ENCODE results near the gene UPF3A.
"Not testable (repeated sequence)": the region's sequence is repeated elsewhere in the genome, so short reads cannot be mapped to it uniquely, and the experiment has no call there.

Gene UPF3A, protein sequence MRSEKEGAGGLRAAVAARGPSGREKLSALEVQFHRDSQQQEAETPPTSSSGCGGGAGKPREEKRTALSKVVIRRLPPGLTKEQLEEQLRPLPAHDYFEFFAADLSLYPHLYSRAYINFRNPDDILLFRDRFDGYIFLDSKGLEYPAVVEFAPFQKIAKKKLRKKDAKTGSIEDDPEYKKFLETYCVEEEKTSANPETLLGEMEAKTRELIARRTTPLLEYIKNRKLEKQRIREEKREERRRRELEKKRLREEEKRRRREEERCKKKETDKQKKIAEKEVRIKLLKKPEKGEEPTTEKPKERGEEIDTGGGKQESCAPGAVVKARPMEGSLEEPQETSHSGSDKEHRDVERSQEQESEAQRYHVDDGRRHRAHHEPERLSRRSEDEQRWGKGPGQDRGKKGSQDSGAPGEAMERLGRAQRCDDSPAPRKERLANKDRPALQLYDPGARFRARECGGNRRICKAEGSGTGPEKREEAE

DNA sequence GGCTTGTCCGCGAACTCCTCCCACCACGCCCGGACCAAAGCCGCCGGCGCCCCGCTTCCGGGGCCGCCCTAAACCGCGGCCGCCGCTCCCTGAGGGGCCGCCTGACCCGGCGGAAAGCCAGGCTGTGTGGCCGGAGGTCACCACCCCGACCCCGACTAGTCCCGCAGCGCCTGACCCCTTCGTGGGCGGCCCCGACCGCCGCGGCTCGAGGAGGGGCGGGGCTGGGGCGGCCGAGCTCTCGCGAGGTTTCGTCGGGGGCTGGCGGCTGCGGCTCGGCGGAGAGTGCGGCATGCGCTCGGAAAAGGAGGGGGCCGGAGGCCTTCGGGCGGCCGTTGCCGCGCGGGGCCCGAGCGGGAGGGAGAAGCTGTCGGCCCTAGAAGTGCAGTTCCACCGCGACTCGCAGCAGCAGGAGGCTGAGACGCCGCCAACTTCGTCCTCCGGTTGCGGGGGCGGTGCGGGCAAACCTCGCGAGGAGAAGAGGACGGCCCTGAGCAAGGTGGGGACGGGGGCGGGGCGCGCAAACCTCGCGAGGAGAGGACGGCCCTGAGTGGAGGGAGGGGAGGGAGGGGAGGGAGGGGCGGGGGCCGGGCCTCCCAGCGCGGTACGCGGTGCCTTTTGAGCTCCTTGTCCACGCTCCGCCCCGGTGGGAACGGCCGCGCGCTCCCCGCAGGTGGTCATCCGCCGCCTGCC is at the start of gene UPF3A:
TSS of gene UPF3A (plus strand) at position 251 of the 690 bp plus-strand sequence. CDS start at position 290, 39 bp downstream.
- peak; percentile 71 for DNase-seq (ENCODE audit: low read depth)

DNA sequence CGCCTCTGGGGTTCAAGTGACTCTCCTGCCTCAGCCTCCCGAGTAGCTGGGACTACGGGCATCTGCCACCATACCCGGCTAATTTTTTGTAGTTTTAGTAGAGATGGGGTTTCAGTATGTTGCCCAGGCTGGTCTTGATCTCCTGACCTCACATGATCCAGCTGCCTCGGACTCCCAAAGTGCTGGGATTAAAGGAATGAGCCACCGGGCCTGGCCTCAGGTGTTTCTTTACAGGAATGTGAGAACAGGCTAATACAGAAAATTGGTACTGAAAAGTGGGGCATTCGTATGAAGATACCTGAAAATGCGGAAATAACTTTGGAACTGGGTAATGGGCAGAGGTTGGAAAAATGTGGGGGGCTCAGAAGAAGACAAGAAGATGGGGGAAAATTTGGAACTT is 49.5 kb upstream of the UPF3A start:
- DNase-seq (ENCODE audit: low read depth) = no peak

DNA sequence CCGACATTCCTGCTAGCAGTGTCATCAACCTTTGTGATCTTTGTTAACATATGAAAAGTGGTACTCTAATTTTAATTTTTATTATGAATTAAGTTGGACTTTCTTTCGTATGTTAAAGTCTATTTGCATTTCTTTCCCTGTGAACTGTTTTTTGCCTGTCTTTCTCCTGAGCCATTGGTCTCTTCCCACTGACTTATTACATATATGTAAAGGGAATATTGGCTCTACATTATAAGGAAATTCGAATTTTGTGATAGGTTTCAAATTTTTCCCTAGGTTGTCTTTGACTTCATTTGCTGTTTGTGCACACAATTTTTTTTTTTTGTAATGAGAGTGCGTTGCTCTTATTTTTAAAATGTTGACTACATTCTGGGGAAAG is 47.1 kb upstream of the UPF3A start:
- no peak for DNase-seq (ENCODE audit: low read depth)

DNA sequence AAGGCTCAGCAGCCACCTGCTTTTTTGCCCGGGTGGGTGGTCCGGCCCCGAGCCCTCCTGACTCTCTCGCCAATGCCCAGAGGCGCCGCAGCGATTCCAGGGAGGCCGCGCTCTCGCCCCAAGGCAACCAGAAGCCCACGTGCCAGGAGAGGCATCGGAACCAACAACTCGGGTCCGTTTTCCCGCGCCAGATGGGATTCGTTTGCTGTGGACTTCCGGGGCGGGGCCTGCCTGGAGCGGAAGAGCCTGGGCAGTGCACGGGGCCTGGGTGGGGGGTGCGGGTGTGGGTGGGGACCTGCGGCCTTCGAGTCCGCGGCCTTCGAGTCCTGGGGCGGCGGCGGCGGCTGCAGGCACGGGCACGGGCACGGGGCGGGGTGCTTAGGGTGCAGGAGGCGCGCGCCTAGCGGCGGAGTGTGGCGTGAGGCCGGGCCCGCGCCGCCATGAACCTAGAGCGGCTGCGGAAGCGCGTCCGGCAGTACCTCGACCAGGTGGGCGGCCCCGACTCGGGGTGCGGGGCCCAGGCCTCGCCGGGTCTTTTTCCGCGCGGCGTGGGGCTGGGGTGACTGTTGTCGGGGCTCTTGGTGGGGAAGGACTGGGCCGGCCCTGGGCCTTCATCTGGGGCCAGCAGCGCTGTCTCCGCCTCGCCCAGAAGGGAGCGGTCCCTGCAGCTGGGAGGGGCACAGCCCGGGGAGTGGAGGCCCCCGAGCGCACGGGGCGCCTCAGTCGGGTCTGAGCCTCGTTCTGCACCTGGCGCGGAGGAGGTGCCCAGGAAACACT is 46.6 kb upstream of the UPF3A start, which contains the start of gene CDC16:
TSS of gene CDC16 (plus strand) at position 253 of the 777 bp plus-strand sequence. CDS start at position 441, 188 bp downstream.
- peak; percentile 78 for DNase-seq (ENCODE audit: low read depth)

DNA sequence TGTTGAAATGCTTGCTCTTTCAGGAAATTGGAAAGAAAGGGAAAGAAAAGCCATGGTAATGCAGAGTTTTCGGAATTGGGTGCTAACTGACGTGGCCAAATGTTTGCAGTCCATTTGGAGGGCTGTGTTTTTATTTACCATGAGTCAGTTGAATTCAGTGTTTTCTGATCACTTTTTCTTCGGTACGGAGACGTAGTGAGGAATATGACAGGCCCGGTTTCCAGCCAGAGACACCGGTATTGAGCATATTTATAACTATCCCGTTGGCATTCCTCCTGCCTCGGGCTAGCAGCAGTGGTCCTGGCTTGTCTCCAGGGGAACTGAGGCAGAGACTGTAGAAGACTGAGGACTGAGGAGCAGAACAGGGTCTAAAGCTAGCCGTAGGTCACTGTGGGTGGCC is 45.7 kb upstream of the UPF3A start:
- no peak for DNase-seq (ENCODE audit: low read depth)

DNA sequence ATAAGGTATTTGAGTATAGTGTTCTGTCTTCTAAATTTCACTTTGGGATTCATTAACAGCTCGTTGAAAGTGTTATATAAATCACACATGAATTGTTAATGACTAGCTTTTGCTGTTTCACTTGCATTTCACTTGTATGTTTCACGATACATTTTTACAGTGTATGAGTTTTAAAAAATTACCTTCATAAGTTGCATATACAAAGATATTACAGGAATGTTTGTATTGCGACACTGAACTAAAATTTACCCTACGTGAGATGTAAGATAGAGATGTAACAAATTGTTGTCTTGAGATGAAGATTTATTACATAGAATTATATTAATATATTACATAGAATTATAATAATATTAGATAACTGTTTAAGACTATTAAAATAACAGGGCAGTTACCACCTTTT is 45.2 kb upstream of the UPF3A start:
- no peak for DNase-seq (ENCODE audit: low read depth)

DNA sequence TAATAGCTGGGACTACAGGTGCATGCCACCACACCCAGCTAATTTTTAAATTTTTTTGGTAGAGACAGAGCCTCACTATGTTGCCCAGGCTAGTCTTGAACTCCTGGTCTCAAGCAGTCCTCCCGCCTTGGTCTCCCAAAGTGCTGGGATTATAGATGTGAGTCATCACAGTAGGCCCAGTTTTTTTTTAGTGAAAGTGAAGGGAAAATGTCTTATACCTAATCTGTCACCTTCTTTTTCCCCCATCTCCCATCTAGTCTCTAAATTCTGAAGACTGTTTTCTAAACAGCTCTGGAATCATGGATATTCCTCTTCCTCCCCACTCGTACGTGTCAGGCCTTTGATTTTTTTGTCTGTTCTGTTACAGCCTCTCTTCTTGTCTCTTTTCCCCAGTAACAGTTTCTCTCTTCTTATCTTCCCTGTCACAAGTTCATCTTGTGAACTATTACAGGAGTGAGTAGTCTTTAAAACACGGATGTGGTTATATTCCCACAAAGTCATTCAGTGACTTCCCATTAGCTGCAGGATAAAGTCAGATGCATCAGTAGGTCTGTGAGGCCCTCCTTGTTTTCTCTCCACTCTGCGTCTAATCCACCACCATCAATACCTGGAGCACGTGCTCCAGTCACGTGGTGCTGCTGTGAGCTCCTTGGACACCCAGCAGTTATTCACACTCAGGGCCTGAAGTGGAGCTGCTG is 43.8 kb upstream of the UPF3A start:
- DNase-seq (ENCODE audit: low read depth) = no peak

DNA sequence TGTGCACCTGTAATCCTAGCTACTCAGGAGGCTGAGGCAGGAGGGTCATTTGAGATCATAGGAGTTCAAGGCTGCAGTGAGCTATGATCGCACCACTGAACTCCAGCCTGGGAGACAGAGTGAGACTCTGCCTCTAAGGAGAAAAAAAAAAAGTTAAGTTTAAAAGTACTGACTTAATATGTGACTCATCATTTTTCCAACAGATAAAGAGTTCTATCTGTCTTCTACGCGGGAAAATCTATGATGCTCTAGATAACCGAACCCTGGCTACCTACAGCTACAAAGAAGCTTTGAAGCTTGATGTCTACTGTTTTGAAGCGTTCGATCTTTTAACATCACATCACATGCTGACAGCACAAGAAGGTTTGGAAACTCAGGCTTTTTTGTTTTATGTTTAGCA is 39.5 kb upstream of the UPF3A start:
- DNase-seq (ENCODE audit: low read depth) = no peak

DNA sequence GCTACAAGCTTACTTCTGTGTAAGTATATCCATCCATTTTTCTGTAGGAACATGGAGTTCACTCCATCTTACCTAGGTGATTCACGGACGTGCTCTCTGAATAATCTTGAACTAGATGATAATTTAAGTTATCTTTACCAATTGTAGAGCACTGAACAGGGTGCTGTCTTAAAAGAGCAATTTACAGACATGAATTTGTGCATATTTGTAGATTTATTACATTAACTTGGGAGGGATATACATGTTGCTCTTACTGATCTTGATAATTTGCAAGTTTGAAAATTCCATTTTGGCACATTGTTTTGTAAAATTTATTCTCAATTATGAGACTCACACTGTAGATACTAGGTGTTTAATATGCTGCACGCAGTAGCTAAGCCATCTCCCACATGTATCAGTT is 37.4 kb upstream of the UPF3A start:
- no peak for DNase-seq (ENCODE audit: low read depth)

DNA sequence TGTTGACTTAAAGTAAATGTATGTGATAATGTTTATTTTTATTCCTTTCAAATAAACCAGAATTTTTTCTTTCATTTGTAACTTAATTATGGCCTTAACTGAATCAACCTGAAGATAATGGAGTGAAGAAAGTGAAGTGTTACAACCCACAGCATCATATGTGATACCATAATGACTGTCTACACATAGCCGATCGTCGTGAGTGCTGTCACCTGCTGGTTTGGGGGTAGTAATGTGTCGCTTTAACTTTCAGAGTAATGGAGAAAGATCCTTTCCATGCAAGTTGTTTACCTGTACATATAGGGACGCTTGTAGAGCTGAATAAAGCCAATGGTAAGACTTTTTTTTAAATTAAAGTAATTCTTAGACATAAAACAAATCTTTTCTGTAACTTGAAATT is 36.8 kb upstream of the UPF3A start:
- DNase-seq (ENCODE audit: low read depth) = no peak

DNA sequence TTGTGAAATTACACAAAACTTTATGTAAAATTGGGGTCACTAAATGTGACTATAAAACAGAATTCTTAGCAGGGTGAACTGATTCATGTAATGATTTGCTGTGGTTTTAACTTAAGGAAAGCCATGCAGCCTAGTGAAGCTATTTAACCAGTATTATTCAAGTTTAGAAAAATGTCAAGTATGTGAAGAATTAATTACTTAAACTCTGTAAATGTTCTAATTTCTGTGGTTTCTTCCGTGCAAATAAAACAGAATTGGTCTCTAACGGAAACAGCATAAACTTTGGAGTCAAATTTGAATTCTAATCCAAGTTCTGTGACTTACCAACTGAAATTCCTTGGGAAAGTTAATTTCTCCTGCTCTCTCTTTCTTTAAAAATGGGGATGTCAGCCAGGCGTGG is 33.4 kb upstream of the UPF3A start:
- no peak for DNase-seq (ENCODE audit: low read depth)

DNA sequence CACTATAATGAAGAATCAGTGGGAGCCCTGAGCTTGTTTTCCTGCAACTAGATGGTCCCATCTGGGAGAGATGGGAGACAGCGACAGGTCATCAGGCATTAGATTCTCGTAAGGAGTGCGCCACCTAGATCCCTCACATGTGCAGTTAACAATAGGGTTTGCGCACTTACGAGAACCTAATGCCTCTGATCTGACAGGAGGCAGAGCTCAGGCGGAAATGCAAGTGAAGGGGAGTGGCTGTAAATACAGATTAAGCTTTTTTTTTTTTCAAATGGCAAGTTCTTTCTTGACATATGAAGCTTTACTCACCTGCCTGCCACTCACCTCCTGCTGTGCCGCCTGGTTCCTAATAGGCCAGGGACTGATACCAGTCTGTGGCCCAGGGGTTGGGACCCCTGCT is 32.3 kb upstream of the UPF3A start:
- DNase-seq (ENCODE audit: low read depth) = no peak

DNA sequence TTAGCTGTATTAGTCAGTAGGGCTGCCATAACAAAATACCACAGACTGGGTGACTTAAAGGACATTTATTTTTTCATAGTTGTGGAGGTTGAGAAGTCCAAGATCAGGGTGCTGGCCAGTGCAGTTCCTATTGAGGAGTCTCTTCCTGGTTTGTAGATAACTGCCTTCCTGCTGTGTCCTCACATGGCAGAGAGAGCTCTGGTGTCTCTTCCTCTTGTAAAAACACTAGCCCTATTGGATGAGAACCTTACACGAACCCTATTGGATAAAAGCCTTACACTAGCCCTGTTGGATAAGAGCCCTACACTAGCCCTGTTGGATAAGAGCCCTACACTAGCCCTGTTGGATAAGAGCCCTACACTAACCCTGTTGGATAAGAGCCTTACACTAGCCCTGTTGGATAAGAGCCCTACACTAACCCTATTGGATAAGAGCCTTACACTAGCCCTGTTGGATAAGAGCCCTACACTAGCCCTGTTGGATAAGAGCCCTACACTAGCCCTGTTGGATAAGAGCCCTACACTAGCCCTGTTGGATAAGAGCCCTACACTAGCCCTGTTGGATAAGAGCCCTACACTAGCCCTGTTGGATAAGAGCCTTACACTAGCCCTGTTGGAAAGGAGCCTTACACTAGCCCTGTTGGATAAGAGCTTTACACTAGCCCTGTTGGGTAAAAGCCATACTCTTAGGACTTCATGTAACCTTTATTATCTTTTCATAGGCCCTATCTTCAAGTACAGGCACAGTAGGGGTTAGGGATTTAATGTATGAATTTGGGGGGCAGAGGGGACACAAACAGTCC is 29.6 kb upstream of the UPF3A start:
- not testable (repeated sequence) for DNase-seq (ENCODE audit: low read depth)

DNA sequence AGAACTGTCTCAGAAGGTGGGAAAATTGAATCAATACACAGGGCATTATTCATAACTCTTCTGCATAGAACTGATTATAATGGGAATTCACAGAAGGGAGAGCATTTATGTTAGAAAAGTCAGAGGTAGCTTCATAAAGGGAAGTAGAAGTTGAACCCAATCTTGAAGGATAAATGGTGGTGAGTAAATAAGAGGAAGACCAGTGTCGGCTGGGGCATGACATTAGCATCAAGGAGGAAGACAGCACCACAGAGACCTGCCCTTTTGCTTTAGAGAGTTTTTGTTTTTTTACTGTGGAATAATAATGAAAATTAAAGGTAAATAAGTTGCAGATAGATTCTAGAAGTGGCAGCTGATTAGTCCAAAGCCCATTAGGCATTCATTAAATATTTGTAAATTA is 24.9 kb upstream of the UPF3A start:
- DNase-seq (ENCODE audit: low read depth) = no peak

DNA sequence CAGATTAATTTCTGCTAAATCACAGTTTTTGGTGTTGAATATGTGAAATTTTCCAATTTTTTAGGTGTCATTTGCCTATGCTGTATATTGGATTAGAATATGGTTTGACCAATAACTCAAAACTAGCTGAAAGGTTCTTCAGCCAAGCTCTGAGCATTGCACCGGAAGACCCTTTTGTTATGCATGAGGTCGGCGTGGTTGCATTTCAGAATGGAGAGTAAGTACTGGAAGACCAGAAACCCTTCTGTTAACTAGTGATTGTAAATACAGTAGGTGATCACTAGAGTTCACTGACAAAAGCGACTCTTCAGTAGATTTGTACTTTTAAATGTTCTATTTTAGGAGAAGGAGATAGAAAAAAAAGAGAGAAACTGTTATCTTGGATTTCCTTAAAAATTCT is 24.4 kb upstream of the UPF3A start:
- no peak for DNase-seq (ENCODE audit: low read depth)

DNA sequence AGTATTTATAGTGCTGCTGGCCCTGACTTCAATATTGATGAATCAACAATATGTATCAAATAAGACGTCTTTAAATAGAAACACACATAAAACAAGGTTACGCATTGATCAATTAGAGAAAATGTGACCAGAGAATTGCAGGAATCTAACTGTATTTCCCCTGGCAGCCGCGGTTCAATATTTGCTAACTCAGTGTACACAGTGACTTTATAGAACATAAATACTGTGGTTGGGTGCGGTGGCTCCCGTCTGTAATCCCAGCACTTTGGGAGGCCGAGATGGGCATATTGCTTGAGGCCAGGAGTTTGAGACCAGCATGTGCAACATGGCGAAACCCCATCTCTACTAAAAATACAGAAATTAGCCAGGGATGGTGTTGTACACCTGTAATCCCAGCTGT is 22.8 kb upstream of the UPF3A start:
- no peak for DNase-seq (ENCODE audit: low read depth)

DNA sequence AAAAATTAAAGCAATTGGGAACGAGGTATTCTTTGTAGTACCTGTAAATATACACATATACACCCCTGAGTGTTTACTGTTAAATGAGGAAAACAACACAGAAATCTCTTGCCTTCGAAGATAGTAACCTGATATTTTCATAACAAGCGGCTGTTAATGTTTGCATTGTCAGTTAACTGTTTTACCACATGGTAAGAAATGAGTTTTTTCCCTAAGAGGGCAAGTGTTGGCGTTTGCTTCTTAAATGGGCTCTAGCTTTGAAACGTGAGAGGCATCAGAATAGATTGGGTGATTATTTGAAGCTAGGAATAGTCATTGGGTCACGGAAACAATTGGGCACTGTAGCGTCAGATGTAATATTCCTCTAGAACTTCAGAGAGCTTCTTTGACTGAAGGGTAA is 22.0 kb upstream of the UPF3A start:
- no peak for DNase-seq (ENCODE audit: low read depth)

DNA sequence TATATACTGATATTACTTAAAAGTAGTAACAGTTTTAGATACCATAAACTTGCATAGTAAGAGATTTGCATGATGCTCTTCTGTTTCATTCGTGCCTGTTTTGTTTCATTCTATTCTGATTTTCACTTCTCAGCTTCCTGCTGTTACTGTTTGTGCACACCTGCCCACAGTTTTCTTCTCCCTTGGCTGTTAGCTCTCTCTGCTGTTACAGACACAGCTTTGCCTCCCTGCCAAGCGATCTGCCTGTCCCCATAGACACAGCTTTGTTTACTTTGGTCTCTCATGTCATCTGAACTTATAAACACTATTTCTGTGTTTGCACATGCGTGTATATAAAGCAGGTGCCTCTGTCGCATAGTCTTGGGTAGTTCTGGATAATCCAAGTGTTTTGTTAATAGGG is 21.4 kb upstream of the UPF3A start:
- DNase-seq (ENCODE audit: low read depth) = no peak

DNA sequence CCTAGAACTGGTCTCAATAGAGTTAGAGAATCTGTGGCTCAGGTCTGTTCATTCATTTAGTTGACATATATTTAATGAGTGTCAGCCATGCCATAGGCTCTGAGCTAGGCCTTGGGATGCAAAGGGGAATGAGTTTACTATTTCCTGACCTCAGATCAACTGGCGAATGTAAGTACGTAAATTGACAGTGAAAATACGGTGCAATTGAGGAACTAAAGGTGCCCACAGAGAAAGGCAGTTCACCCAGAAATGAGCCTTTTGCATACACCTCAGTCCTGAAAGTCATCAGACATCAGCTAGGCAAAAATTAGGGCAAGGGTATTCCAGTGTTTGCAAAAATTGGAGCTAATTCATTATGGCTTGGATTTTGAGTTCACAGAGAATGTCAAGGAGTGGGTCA is 20.6 kb upstream of the UPF3A start:
- DNase-seq (ENCODE audit: low read depth) = no peak

DNA sequence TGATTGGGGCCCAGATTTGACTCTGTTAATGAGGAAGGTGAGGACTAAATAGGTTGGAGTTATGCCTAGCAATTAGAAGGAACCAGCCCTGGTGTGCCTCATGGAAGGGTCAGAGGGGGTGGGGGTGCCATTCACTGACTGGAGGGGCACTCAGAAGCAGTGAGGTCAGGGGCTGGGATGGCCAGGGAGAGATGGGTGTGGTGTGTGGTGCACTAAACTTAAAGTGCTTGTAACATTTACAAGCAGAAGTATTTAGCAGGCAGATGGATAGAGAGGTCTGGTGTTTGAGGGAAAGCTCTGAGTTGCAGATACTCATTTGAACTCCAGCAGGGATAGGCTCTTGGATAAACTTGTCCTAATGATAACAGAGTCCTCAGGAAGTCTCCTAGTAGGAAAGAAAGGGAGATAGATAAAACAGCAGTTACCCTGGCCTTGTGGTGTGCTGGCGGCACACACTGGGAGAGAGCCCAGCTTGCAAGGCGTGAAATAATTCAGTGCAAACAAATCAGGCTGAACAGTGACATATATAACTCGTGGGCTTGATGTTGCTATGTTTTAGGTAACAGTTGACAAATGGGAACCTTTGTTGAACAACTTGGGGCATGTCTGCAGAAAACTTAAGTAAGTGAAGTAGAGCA is 20.0 kb upstream of the UPF3A start:
- no peak for DNase-seq (ENCODE audit: low read depth)

DNA sequence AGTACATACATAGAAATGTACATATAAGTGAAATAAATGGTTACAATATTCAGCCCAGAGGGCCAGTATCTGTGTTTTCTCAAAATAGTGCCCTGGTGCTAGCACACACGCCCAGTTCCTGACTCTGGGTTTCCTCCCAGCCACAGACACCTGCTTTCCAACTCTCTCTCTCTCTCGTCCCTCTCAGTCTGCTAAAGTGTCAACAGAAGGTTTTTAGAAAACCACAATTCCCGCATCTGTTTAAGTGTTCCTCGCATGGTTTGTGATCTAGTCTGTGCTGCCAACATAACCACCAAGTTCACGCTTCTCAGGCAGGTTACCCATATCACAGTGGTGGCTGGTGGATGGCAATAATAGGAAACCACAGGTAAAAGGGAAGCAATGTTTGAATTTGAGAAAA is 17.8 kb upstream of the UPF3A start:
- no peak for DNase-seq (ENCODE audit: low read depth)

All from stimulated activated CD8-positive, alpha-beta memory T cell treated with anti-CD3 and anti-CD28 coated beads, Interleukin-7, amount 100 ng/mL, for 24 hours (primary cell).